AG20443 (cell line): Measurements from ENCODE around the gene EPHA8.

ENCODE experiments used
- DNase-seq: peaks from one replicate; pipeline ENCODE4 v3.0.0; 2012; ENCODE audit warnings: low spot score, mixed read lengths

The EPHA8 gene

GRCh38 chr1:22567197-22567596 is 3.9 kb downstream of the EPHA8 start:
- no peak for DNase-seq

DNA sequence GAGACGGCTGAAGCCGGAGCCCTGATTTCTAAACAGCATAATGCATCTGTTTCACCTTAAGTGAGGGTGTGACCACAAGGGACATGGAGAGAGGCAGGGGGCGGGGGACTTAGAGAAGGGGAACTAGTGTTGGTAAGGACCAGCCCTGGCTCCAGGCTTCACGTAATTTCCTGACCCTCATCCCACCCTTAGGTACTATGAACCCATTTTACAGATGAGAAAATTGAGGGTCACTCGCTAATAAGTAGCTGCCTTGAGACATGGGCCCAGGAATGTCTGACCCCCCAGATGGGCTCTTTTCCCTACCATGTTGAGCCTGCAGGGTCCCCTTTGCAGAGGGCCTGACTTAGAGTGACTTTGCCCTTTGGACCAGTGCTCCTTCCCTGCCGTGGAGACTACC is 4.7 kb downstream of the EPHA8 start:
- DNase-seq: no peak

- no peak for DNase-seq
Observed at GRCh38 chr1:22569269-22569668, 6.0 kb downstream of the EPHA8 start.

- no peak for DNase-seq
Observed at GRCh38 chr1:22570140-22570909, 7.0 kb downstream of the EPHA8 start.

DNA sequence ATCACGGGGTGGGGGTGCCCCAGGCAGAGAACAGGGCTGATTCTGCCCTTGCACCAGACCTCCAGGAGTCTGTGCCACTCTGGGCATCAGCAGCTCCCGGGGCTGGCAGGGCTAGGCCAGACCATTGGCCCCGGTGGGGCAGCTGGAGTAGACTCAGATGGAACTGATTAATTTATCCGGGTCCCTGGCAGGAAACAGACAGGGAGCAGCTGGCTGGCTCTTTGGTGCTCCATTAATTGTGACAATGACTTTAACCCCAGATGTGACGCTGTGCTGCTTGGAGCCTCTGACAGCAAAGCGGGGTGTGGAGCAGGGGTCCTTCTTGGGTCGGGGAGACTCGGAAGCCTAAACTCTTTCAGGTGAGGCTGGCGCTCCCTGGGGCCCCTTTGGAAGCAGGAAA is 9.5 kb downstream of the EPHA8 start:
- DNase-seq: no peak

DNA sequence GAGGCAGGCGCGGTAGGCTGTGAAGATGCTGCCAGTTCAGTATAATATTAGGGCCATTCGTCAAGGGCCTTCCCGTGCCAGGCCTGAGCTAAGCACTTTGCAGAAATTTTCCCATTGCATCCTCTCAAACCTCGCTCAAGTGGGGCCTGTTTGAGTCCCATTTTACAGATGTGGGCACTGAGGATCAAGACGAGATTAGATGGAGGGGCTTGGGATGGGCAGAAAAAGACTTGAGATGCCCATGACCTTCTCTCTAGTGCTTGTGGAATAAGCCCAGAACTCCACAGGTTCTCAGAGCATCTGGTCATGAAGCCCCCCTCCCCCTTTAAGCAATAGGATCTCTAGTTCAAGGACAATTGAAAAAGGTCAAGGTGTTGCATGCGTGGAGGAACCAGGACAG is 9.9 kb downstream of the EPHA8 start:
- DNase-seq: no peak

DNA sequence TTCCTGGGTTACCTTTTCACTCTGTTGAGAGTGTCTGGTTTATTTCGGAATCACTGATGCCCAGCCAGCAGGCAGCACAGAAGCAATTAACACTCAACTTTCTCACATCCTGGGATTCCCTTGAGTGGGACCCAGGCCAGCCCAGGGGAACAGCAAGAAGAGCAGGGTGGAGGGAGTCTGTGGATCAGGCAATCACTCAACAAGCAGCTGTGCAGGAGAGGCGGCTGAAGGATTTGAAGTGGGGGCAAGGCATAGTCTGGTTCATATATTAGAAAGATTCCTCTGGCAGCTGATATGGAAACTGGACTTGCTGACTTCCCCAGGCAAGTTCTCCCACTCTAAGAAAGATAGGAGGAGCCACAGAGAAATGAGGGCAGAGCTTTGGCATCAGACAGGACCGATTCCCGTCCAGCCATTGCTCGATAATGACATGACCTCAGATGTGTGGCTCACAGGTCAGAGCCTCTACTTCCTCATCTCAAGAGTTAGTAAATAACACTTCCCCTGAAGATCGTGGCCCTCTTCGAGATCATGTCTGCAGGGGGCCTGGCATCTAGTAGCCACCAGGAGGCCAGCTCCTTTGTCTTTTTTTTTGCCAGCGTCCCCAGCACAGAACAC is 12.4 kb downstream of the EPHA8 start:
- DNase-seq: no peak

DNA sequence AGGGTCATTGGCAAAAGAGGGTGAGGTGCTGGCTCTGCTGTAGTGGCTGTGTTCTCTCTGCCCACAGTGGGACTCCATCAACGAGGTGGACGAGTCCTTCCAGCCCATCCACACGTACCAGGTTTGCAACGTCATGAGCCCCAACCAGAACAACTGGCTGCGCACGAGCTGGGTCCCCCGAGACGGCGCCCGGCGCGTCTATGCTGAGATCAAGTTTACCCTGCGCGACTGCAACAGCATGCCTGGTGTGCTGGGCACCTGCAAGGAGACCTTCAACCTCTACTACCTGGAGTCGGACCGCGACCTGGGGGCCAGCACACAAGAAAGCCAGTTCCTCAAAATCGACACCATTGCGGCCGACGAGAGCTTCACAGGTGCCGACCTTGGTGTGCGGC is 12.9 kb downstream of the EPHA8 start:
- DNase-seq: no peak

- no peak for DNase-seq
Observed at GRCh38 chr1:22576617-22577016, 13.3 kb downstream of the EPHA8 start.

GRCh38 chr1:22578732-22579361 is 15.6 kb downstream of the EPHA8 start:
- DNase-seq: no peak

GRCh38 chr1:22579541-22580155 is 16.4 kb downstream of the EPHA8 start:
- no peak for DNase-seq

- DNase-seq: no peak
Observed at GRCh38 chr1:22582661-22583635, 19.7 kb downstream of the EPHA8 start.

- DNase-seq: peak; percentile 42
Observed at GRCh38 chr1:22584001-22584562, 20.8 kb downstream of the EPHA8 start.

DNA sequence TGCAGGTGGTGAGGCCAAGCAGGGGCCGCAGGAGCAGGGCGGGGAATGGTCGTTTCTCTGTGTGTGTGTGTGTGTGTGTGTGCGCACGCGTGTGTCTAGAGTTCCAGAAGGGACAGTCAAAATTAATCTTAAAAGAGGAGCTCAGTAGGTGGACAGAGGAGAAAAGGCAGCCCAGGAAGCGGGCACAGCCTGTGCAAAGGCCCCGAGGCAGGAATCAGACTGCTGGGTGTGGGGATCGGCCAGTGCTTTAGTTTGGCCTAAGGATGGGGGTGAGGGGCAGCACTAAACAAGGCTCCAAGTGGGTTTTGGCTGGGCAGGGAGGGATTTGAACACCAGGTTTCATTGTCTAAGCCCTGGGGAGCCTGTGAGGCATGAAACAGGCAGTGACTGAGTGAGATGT is 21.7 kb downstream of the EPHA8 start:
- no peak for DNase-seq

GRCh38 chr1:22585471-22585870 is 22.2 kb downstream of the EPHA8 start:
- DNase-seq: no peak

- DNase-seq: no peak
Observed at GRCh38 chr1:22586356-22587130, 23.3 kb downstream of the EPHA8 start.

DNA sequence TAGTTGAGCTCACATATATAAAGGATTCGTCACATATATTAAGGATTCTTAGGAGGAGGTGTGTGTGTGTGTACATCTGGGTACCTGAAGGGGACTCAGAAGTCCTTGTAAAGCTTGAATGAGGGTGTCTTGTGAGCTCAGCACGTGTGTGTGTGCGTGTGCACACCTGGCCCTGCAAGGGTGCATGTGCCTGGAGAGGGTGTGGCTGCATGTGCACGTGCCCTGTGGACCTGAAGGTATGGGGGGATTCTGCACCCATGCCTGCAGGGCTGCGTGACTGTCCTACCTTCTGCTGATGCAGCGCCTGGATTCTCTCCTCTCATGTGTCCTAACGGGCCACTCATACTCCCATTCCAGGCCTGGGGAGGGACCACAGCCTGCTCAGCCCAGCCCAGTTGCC is 24.0 kb downstream of the EPHA8 start:
- no peak for DNase-seq

DNA sequence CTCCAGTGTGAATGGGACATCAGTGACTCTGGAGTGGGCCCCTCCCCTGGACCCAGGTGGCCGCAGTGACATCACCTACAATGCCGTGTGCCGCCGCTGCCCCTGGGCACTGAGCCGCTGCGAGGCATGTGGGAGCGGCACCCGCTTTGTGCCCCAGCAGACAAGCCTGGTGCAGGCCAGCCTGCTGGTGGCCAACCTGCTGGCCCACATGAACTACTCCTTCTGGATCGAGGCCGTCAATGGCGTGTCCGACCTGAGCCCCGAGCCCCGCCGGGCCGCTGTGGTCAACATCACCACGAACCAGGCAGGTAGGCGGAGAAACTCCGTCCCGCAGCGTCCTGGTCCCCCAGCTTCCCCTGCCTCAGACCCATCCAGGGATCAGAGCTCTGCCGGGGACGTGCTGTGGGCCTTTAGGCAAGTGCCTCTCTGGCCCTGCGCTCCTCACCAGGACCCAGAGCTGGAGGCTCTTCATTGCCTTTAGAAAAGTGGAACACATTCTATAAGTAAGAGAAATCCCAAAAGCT is 25.7 kb downstream of the EPHA8 start:
- DNase-seq: no peak

DNA sequence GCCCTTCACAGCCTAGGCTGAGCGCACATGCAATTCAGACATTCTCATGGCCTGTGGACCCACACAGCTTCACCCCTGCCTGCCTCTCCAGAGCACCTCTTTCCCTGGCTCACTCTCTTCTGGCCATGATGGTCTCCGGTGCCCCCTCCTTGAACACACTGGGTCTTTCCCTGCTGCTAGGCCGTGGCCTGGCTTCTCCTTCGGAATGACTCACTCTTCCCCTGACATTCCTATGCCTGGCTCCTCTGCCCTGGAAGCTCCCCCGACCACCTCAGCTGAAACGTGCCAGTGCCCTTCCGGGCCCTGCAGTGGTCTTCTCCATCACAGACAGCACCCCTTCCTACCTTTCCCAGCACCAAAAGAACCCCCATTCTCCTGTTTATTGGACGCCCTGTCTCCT is 28.3 kb downstream of the EPHA8 start:
- DNase-seq: no peak

DNA sequence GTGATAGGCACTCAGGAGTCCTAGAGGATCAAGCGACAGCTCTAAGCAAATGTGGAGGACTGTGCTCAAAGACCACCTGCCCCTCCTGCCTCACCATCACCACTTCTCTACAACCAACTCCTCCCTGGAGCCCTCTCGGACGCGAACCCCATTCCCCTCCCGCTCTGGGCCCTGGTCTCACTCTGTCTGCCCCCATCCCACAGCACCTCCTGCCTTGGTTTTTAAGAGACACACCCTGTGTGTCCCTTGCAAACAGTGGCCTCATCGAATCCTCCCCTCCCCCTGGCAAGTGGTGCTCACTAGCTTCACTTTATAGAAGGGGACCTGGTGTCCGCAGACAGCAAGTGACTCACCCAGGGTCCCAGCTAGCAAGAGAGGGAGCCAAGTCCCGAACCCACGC is 28.8 kb downstream of the EPHA8 start:
- no peak for DNase-seq
